Liver (tissue), 9 donors: Measurements from ENCODE around the gene GPN1. TPM values are rescaled to one million over a fixed set of nuclear protein-coding genes. Genes with fewer than 3 reads are reported as not detected.
"Not testable (repeated sequence)": the region's sequence is repeated elsewhere in the genome, so short reads cannot be mapped to it uniquely, and the experiment has no call there.

ENCODE experiments used
- DNase-seq: peaks from one replicate; pipeline ENCODE4 v3.0.0-alpha.2; 2017; ENCODE audit warnings: low spot score
- H3K27ac ChIP-seq, 2 donors: one replicate each; pipeline ENCODE4 v1.7.0; 2013; ENCODE audit warnings: inconsistent platforms in 2 of 2, low read length in 2 of 2, control low read depth in 1 of 2, low read depth in 1 of 2, mild to moderate bottlenecking in 1 of 2
- H3K27me3 ChIP-seq, 4 donors: one replicate each; pipeline versions ENCODE4 v1.6.1 to v1.7.0; 2013; ENCODE audit warnings: low read length in 3 of 4, inconsistent platforms in 1 of 4, mild to moderate bottlenecking in 1 of 4, moderate library complexity in 1 of 4; ENCODE audit not compliant: control insufficient read depth in 4 of 4, insufficient read depth in 4 of 4
- H3K36me3 ChIP-seq, 4 donors: one replicate each; pipeline versions ENCODE4 v1.6.1 to v1.7.0; 2013; ENCODE audit warnings: low read length in 3 of 4, mild to moderate bottlenecking in 3 of 4, low read depth in 1 of 4, moderate library complexity in 1 of 4; ENCODE audit not compliant: control insufficient read depth in 4 of 4, insufficient read depth in 3 of 4
- H3K4me1 ChIP-seq, 4 donors: one replicate each; pipeline versions ENCODE4 v1.6.1 to v1.7.0; 2013; ENCODE audit warnings: low read length in 3 of 4, mild to moderate bottlenecking in 3 of 4, moderate library complexity in 1 of 4; ENCODE audit not compliant: control insufficient read depth in 4 of 4, insufficient read depth in 4 of 4
- H3K4me3 ChIP-seq, 3 donors: one replicate each; pipeline versions ENCODE4 v1.6.1 to v1.7.0; 2013; ENCODE audit warnings: low read length in 3 of 3, control low read depth in 1 of 3, low read depth in 1 of 3, mild to moderate bottlenecking in 1 of 3
- H3K9ac ChIP-seq, 2 donors: one replicate each; pipeline ENCODE4 v1.7.0; 2013; ENCODE audit warnings: low read length in 2 of 2, mild to moderate bottlenecking in 2 of 2, moderate library complexity in 2 of 2, control low read depth in 1 of 2, low read depth in 1 of 2
- H3K9me3 ChIP-seq, 4 donors: one replicate each; pipeline versions ENCODE4 v1.6.1 to v1.7.0; 2013; ENCODE audit warnings: low read length in 3 of 4; ENCODE audit not compliant: control insufficient read depth in 4 of 4
- ATF3 ChIP-seq: IDR thresholded peaks from 2 replicates; pipeline ENCODE4 v1.6.1; 2016; ENCODE audit warnings: antibody characterized with exemption
- EGR1 ChIP-seq, 2 donors: IDR thresholded peaks; 2 replicates each; pipeline ENCODE4 v1.6.1; 2016 to 2018; ENCODE audit warnings: antibody characterized with exemption in 2 of 2, low read depth in 2 of 2
- FOXA2 ChIP-seq: IDR thresholded peaks from 2 replicates; pipeline ENCODE4 v1.6.1; 2016; ENCODE audit warnings: antibody characterized with exemption
- GABPA ChIP-seq, 2 donors: IDR thresholded peaks in 1 of 2; conservative IDR thresholded peaks in 1 of 2; 2 replicates each; pipeline ENCODE4 v1.6.1; 2016; ENCODE audit warnings: antibody characterized with exemption in 2 of 2, mild to moderate bottlenecking in 1 of 2, moderate library complexity in 1 of 2
- HNF4A ChIP-seq, 2 donors: conservative IDR thresholded peaks; 2 replicates each; pipeline ENCODE4 v1.6.1; 2016; ENCODE audit warnings: antibody characterized with exemption in 2 of 2, mild to moderate bottlenecking in 2 of 2
- HNF4G ChIP-seq: IDR thresholded peaks from 2 replicates; pipeline ENCODE4 v1.6.1; 2016; ENCODE audit warnings: antibody characterized with exemption
- JUND ChIP-seq, 2 donors: IDR thresholded peaks; 2 replicates each; pipeline ENCODE4 v1.6.1; 2016; ENCODE audit warnings: antibody characterized with exemption in 2 of 2
- MAX ChIP-seq: IDR thresholded peaks from 2 replicates; pipeline ENCODE4 v1.6.1; 2016; ENCODE audit warnings: antibody characterized with exemption
- NR2F2 ChIP-seq: IDR thresholded peaks from 2 replicates; pipeline ENCODE4 v1.6.1; 2016; ENCODE audit warnings: antibody characterized with exemption
- RAD21 ChIP-seq, 2 donors: IDR thresholded peaks; 2 replicates each; pipeline ENCODE4 v1.6.1; 2016; ENCODE audit warnings: antibody characterized with exemption in 2 of 2, mild to moderate bottlenecking in 2 of 2
- REST ChIP-seq: IDR thresholded peaks from 2 replicates; pipeline ENCODE4 v1.6.1; 2016; ENCODE audit warnings: antibody characterized with exemption, mild to moderate bottlenecking
- RXRA ChIP-seq, 2 donors: IDR thresholded peaks; 2 replicates each; pipeline ENCODE4 v1.6.1; 2017 to 2018; ENCODE audit warnings: antibody characterized with exemption in 2 of 2, mild to moderate bottlenecking in 1 of 2
- YY1 ChIP-seq: IDR thresholded peaks from 2 replicates; pipeline ENCODE4 v1.6.1; 2016; ENCODE audit warnings: antibody characterized with exemption, mild to moderate bottlenecking
- ZBTB33 ChIP-seq: IDR thresholded peaks from 2 replicates; pipeline ENCODE4 v1.6.1; 2016; ENCODE audit warnings: antibody characterized with exemption
- WGBS: extraction: QIAGEN DNeasy Blood & Tissue Kit; methylation state at CpG from one replicate; pipeline ENCODE4 v1.1.7; 2013; 5-methylcytosine and 5-hydroxymethylcytosine counted together
- polyA plus RNA-seq, 2 donors: library from polyadenylated mRNA; stranded (reverse) in 1 of 2; unstranded in 1 of 2; fragments of 200-250 nt in 1 of 2; fragments of >200 nt in 1 of 2; fragmentation: Nextera tagmentation in 1 of 2; extraction: Ambion mirVana in 1 of 2; gene quantifications; one replicate each; pipeline versions ENCODE4 v1.2.1 to v1.2.3, GENCODE V29; 2013 to 2015
- total RNA-seq, 2 donors: library from RNA; depleted of rRNA; stranded (reverse); fragments of >200 nt; gene quantifications; one replicate each; pipeline ENCODE4 v1.2.3, GENCODE V29; 2014
- TF ChIP-seq, protein P1 (sequence below): fragments of 150-350 bp; IDR thresholded peaks from 2 replicates; pipeline ENCODE4 v1.5.1; 2017; ENCODE audit warnings: improper control_type of control experiment, low read depth, low read length; ENCODE audit not compliant: missing input control
- donor health status: healthy.
- donor health status: healthy.
- donor health status: healthy.
- donor health status: healthy.
- donor health status: healthy.

Gene GPN1
- total and polyA plus RNA-seq, 4 donors: 10.7 to 17.2 (median 12.4) TPM

DNA sequence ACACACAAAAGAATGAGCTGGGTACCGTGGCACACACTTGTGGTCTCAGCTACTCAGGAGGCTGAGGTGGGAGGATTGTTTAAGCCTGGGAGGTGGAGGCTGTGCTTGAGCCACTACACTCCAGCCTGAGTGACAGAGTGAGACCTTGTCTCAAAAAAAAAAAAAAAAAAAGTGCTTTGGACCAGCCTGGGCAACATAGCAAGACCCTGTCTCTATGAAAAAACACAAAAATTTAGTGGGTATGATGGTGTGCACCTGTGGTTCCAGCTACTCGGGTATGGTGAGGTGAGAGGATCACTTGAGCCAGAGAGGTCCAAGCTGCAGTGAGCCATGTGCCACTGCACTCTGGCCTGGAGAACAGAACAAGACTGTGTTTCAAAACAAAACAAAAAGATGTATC is 35.6 kb upstream of the GPN1 start (continued):
- no peak for TF ChIP-seq FOXA2
- no peak for TF ChIP-seq JUND (IDR thresholded peaks at IDR 0.05)
- no peak for TF ChIP-seq EGR1 (IDR thresholded peaks at IDR 0.05; ENCODE audit: low read depth in 2 of 2)
- no peak for TF ChIP-seq HNF4G
- TF ChIP-seq, protein P1, sequence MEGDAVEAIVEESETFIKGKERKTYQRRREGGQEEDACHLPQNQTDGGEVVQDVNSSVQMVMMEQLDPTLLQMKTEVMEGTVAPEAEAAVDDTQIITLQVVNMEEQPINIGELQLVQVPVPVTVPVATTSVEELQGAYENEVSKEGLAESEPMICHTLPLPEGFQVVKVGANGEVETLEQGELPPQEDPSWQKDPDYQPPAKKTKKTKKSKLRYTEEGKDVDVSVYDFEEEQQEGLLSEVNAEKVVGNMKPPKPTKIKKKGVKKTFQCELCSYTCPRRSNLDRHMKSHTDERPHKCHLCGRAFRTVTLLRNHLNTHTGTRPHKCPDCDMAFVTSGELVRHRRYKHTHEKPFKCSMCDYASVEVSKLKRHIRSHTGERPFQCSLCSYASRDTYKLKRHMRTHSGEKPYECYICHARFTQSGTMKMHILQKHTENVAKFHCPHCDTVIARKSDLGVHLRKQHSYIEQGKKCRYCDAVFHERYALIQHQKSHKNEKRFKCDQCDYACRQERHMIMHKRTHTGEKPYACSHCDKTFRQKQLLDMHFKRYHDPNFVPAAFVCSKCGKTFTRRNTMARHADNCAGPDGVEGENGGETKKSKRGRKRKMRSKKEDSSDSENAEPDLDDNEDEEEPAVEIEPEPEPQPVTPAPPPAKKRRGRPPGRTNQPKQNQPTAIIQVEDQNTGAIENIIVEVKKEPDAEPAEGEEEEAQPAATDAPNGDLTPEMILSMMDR: no peak
- TF ChIP-seq RXRA (IDR thresholded peaks at IDR 0.05): no peak

- H3K4me3 ChIP-seq, H3K9me3 ChIP-seq, H3K36me3 ChIP-seq, H3K27ac ChIP-seq, H3K27me3 ChIP-seq, DNase-seq, H3K9ac ChIP-seq, H3K4me1 ChIP-seq: not testable (repeated sequence)
- 97% methylated on average over 45 of the region's 45 CpGs for WGBS
Observed at GRCh38 chr2:27594020-27594703, 34.7 kb upstream of the GPN1 start.

DNA sequence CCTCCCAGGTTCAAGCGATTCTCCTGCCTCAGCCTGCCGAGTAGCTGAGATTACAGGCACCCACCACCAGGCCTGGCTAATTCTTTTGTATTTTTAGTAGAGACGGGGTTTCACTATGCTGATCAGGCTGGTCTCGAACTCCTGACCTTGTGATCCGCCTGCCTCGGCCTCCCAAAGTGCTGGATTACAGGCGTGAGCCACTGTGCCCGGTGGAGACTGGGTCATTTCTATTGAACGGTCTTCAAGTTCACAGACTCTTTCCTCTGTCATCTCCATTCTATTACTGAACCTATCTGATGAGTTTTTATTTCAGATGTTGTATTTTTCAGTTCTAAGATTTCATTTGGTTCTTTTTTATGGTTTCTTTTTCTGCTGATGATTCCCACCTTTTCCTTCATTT is 33.4 kb upstream of the GPN1 start:
- not testable (repeated sequence) for H3K27ac ChIP-seq, H3K27me3 ChIP-seq, H3K4me3 ChIP-seq, DNase-seq, H3K9ac ChIP-seq, H3K9me3 ChIP-seq, H3K4me1 ChIP-seq
- 98% methylated on average over 9 of the region's 9 CpGs for WGBS
- peaks cover 0 to 12% (median 3%) of the 10 kb centered on the region in 4 donors for H3K36me3 ChIP-seq

DNA sequence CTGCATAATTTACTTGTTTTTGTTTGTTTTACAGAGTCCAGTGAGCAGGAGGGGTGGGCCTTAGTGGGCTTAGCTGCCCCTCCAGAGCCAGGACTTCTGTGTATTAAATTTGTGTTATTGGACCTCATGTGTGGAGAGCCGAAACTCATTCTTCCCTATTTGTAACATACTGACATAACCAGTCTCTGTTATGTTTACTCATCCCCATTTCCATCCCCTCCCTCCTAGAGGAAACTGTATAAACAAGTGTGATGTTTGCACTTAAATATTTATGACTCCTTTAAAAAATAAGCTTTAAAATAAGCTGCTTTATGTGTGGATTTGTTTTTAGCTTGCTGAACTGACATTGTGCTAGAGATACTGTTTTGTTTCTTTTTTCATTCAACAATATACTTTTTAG is 32.2 kb upstream of the GPN1 start:
- TF ChIP-seq HNF4A (conservative IDR thresholded peaks at IDR 0.05) (no peak), FOXA2 (no peak), REST (no peak), ATF3 (no peak), JUND (IDR thresholded peaks at IDR 0.05) (no peak), MAX (no peak), EGR1 (IDR thresholded peaks at IDR 0.05; ENCODE audit: low read depth in 2 of 2) (no peak), GABPA (IDR thresholded peaks at IDR 0.05 in 1 of 2, conservative IDR thresholded peaks at IDR 0.05 in 1 of 2) (no peak), RAD21 (IDR thresholded peaks at IDR 0.05) (no peak), RXRA (IDR thresholded peaks at IDR 0.05) (no peak), NR2F2 (no peak), YY1 (no peak), ZBTB33 (no peak)
- TF ChIP-seq, protein P1: no peak
- H3K4me3 ChIP-seq: no peak overlapping the region
- no peak overlapping the region for H3K9ac ChIP-seq
- WGBS: 93% methylated on average over 1 of the region's 1 CpG
- peaks cover 0 to 3% (median 0%) of the 10 kb centered on the region in 4 donors for H3K9me3 ChIP-seq
- no peaks in the 10 kb centered on the region for H3K27me3 ChIP-seq
- no peaks in the 10 kb centered on the region for H3K4me1 ChIP-seq
- H3K36me3 ChIP-seq: peaks cover 5 to 20% (median 7%) of the 10 kb centered on the region in 4 donors
- no peak overlapping the region for H3K27ac ChIP-seq
- DNase-seq: no peak
